HEK293 (cell line): Measurements from ENCODE around the gene TIA1.

ENCODE experiments used
- CTCF ChIA-PET: fragments of 350-600 bp; formaldehyde crosslinking; extraction: SDS; loops from one replicate; lab custom pipeline; 2021; ENCODE audit warnings: antibody characterized with exemption; lab: Yijun Ruan, JAX
- POLR2A ChIA-PET: fragments of 300-600 bp; formaldehyde crosslinking; extraction: SDS; loops from one replicate; lab custom pipeline; 2020; ENCODE audit warnings: antibody characterized with exemption, inconsistent platforms; lab: Yijun Ruan, JAX
- H3K27ac ChIP-seq: fragments of 200-500 bp; sonication (Bioruptor generic); 2 replicates; pipeline ENCODE4 v1.5.1; 2014; ENCODE audit warnings: low read depth, low read length, control low read depth, inconsistent platforms; ENCODE audit errors: extremely low read depth
- H3K36me3 ChIP-seq, 2 experiments: fragments of 200-500 bp in 1 of 2; sonication (Bioruptor generic) in 1 of 2; 1 replicate in 1 of 2; 2 replicates in 1 of 2; pipeline ENCODE4 v1.5.1; 2014 to 2017; ENCODE audit warnings: inconsistent platforms in 2 of 2, low read length in 2 of 2; ENCODE audit not compliant: control insufficient read depth in 2 of 2, insufficient read depth in 1 of 2
- H3K4me1 ChIP-seq: fragments of 200-500 bp; sonication (Bioruptor generic); 2 replicates; pipeline ENCODE4 v1.5.1; 2014; ENCODE audit warnings: mild to moderate bottlenecking, low read length, inconsistent platforms; ENCODE audit not compliant: control insufficient read depth, insufficient read depth
- H3K4me3 ChIP-seq: 2 replicates; pipeline ENCODE4 v1.5.1; 2011; ENCODE audit warnings: low read depth, mild to moderate bottlenecking, control low read depth, low read length, moderate library complexity
- H3K9me3 ChIP-seq: fragments of 200-500 bp; sonication (Bioruptor generic); 2 replicates; pipeline ENCODE4 v1.5.1; 2014; ENCODE audit warnings: low read depth, low read length, inconsistent platforms; ENCODE audit not compliant: control insufficient read depth, insufficient read depth
- KLF9 ChIP-seq: fragments of 450-650 bp; formaldehyde crosslinking; IDR thresholded peaks from 2 replicates; pipeline ENCODE4 v1.5.1; 2016; ENCODE audit warnings: missing biosample characterization, missing genetic modification characterization, low read depth
- OSR2 ChIP-seq: fragments of 450-650 bp; formaldehyde crosslinking; IDR thresholded peaks from 2 replicates; pipeline ENCODE4 v1.5.1; 2016; ENCODE audit warnings: missing biosample characterization, missing genetic modification characterization
- OVOL3 ChIP-seq: fragments of 450-650 bp; formaldehyde crosslinking; IDR thresholded peaks from 2 replicates; pipeline ENCODE4 v1.5.1; 2016; ENCODE audit warnings: missing biosample characterization, missing genetic modification characterization
- SCRT1 ChIP-seq: fragments of 450-650 bp; formaldehyde crosslinking; IDR thresholded peaks from 2 replicates; pipeline ENCODE4 v1.5.1; 2016; ENCODE audit warnings: missing biosample characterization, missing genetic modification characterization, borderline replicate concordance
- ZNF132 ChIP-seq: fragments of 450-650 bp; formaldehyde crosslinking; IDR thresholded peaks from 2 replicates; pipeline ENCODE4 v1.5.1; 2017; ENCODE audit warnings: missing biosample characterization, missing genetic modification characterization, borderline replicate concordance
- ZNF19 ChIP-seq: fragments of 450-650 bp; formaldehyde crosslinking; IDR thresholded peaks from 2 replicates; pipeline ENCODE4; 2016; ENCODE audit warnings: missing biosample characterization, missing genetic modification characterization, low read depth
- ZNF2 ChIP-seq: fragments of 450-650 bp; formaldehyde crosslinking; IDR thresholded peaks from 2 replicates; pipeline ENCODE4 v1.5.1; 2016; ENCODE audit warnings: missing biosample characterization, missing genetic modification characterization
- ZNF23 ChIP-seq: fragments of 450-650 bp; formaldehyde crosslinking; IDR thresholded peaks from 2 replicates; pipeline ENCODE4 v1.5.1; 2016; ENCODE audit warnings: missing biosample characterization, missing genetic modification characterization, borderline replicate concordance
- ZNF341 ChIP-seq: fragments of 450-650 bp; formaldehyde crosslinking; IDR thresholded peaks from 2 replicates; pipeline ENCODE4; 2016; ENCODE audit warnings: low read depth, missing biosample characterization, missing genetic modification characterization
- ZNF394 ChIP-seq: fragments of 450-650 bp; formaldehyde crosslinking; IDR thresholded peaks from 2 replicates; pipeline ENCODE4 v1.5.1; 2016; ENCODE audit warnings: missing biosample characterization, missing genetic modification characterization, mild to moderate bottlenecking, moderate library complexity, borderline replicate concordance
- ZNF555 ChIP-seq: fragments of 450-650 bp; formaldehyde crosslinking; conservative IDR thresholded peaks from 2 replicates; pipeline ENCODE4 v1.5.1; 2017; ENCODE audit warnings: missing biosample characterization, mild to moderate bottlenecking, missing genetic modification characterization, inconsistent platforms
- ZNF600 ChIP-seq: fragments of 450-650 bp; formaldehyde crosslinking; IDR thresholded peaks from 2 replicates; pipeline ENCODE4 v1.5.1; 2016; ENCODE audit warnings: missing biosample characterization, missing genetic modification characterization
- ZNF621 ChIP-seq: fragments of 450-650 bp; formaldehyde crosslinking; IDR thresholded peaks from 2 replicates; pipeline ENCODE4 v1.5.1; 2017; ENCODE audit warnings: missing biosample characterization, missing genetic modification characterization
- ZNF623 ChIP-seq: fragments of 450-650 bp; formaldehyde crosslinking; IDR thresholded peaks from 2 replicates; pipeline ENCODE4 v1.5.1; 2016; ENCODE audit warnings: missing biosample characterization, missing genetic modification characterization
- ZNF785 ChIP-seq: fragments of 450-650 bp; formaldehyde crosslinking; IDR thresholded peaks from 2 replicates; pipeline ENCODE4 v1.5.1; 2016; ENCODE audit warnings: missing biosample characterization, missing genetic modification characterization
- ZNF830 ChIP-seq: fragments of 450-650 bp; IDR thresholded peaks from 2 replicates; pipeline ENCODE4 v1.5.0; 2018; ENCODE audit warnings: missing biosample characterization, missing genetic modification characterization, low read depth, mild to moderate bottlenecking, moderate library complexity
- ZXDB ChIP-seq: fragments of 450-650 bp; formaldehyde crosslinking; IDR thresholded peaks from 2 replicates; pipeline ENCODE4 v1.5.1; 2016; ENCODE audit warnings: missing biosample characterization, missing genetic modification characterization
- TF ChIP-seq, protein P1 (sequence below): fragments of 450-650 bp; formaldehyde crosslinking; IDR thresholded peaks from 2 replicates; pipeline ENCODE4 v1.5.1; 2017; ENCODE audit warnings: missing biosample characterization, missing genetic modification characterization
- TF ChIP-seq, protein P2 (sequence below): fragments of 450-650 bp; formaldehyde crosslinking; IDR thresholded peaks from 2 replicates; pipeline ENCODE4 v1.5.1; 2016; ENCODE audit warnings: missing biosample characterization, missing genetic modification characterization
- TF ChIP-seq, protein P3 (sequence below): fragments of 450-650 bp; formaldehyde crosslinking; optimal IDR thresholded peaks from 2 replicates; pipeline ENCODE3; 2016; ENCODE audit warnings: missing biosample characterization, mild to moderate bottlenecking, missing genetic modification characterization
- TF ChIP-seq, protein P4 (sequence below): fragments of 450-650 bp; formaldehyde crosslinking; IDR thresholded peaks from 2 replicates; pipeline ENCODE4 v1.5.1; 2016; ENCODE audit warnings: missing biosample characterization, missing genetic modification characterization
- TF ChIP-seq, protein P5 (sequence below): fragments of 450-650 bp; formaldehyde crosslinking; conservative IDR thresholded peaks from 2 replicates; pipeline ENCODE4 v1.5.1; 2016; ENCODE audit warnings: low read depth, missing biosample characterization, missing genetic modification characterization
- TF ChIP-seq, protein P6 (sequence below): fragments of 450-650 bp; formaldehyde crosslinking; IDR thresholded peaks from 2 replicates; pipeline ENCODE4 v1.5.1; 2016; ENCODE audit warnings: missing biosample characterization, missing genetic modification characterization

TIA1 gene

DNA sequence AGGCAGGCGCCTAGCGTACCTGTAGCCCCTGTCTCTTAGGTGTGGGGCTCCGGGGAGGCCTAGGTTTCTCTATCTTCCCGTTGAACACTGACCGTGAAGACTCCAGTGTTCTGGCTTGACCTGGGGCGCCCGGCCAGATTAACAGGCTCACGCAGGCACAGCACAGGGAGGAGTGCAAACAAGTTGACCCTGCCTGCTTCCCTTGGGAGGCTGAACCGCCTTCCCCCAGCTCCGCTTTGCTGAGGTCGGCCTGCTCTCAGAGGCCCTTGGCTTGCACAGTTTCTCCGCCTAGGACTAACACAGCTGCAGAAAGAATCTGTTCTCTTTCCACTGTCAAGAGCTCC, 10.1 kb upstream of the TIA1 start (continued):
- TF ChIP-seq ZNF2 (tag by site-specific recombination) (no peak), ZNF132 (tag by site-specific recombination) (no peak), KLF9 (tag by site-specific recombination) (no peak), ZNF600 (tag by site-specific recombination) (0 out of 2 replicates have a peak, but pooled peaks have one; percentile 32), SCRT1 (tag by site-specific recombination) (0 out of 2 replicates have a peak, but pooled peaks have one; percentile 7), ZNF23 (no peak), ZNF785 (tag by site-specific recombination) (no peak), ZNF341 (tag by site-specific recombination) (peak; percentile 86)
- TF ChIP-seq, protein P1, sequence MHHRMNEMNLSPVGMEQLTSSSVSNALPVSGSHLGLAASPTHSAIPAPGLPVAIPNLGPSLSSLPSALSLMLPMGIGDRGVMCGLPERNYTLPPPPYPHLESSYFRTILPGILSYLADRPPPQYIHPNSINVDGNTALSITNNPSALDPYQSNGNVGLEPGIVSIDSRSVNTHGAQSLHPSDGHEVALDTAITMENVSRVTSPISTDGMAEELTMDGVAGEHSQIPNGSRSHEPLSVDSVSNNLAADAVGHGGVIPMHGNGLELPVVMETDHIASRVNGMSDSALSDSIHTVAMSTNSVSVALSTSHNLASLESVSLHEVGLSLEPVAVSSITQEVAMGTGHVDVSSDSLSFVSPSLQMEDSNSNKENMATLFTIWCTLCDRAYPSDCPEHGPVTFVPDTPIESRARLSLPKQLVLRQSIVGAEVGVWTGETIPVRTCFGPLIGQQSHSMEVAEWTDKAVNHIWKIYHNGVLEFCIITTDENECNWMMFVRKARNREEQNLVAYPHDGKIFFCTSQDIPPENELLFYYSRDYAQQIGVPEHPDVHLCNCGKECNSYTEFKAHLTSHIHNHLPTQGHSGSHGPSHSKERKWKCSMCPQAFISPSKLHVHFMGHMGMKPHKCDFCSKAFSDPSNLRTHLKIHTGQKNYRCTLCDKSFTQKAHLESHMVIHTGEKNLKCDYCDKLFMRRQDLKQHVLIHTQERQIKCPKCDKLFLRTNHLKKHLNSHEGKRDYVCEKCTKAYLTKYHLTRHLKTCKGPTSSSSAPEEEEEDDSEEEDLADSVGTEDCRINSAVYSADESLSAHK (tag by site-specific recombination), result no peak

DNA sequence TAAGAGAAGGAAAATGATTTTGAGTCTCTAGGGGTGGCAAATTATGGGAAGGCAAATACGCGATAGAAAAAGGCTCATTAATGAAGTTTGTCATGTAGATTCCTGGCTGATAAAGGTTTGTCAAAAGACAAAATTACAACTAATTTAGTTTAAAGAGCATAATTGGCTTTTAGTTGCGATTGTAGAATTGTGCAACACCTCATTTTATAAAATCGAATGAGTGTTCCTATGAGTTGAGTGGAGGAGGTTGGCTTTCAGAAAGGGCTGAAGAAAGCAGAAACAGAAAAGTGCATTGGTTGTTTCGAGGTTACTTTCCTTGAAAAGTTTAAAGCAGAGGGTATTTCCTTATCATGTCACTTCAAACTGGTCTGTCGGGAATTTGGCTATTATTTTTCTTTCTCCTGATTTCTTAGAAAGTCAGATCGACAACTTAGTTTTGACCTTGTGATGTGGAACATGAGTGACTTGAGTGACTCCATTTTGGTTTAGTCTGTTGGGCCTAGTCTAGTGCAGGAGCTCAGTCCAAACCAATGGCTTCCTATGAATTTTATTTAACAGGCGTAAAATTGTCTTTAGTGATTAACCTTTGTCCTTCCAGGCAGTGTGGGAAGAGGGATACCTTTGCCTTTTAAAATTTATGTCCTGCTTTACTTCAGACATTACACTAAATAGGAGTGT, 7.3 kb upstream of the TIA1 start:
- Histone ChIP-seq H3K36me3 (peaks cover 10 to 13% of the 10 kb centered on the region in 2 experiments; a peak in 2 of 3 replicates), H3K9me3 (no peaks in the 10 kb centered on the region), H3K4me1 (0 out of 2 replicates have a peak, but pooled peaks cover 4% of the 10 kb centered on the region), H3K27ac (no peak overlapping the region), H3K4me3 (no peak overlapping the region)
- POLR2A ChIA-PET, result interaction anchor here (0.7 kb wide), 1 partner anchor 31 kb away, joined by 5 read pairs; no protein-coding TSS in a partner anchor
- CTCF ChIA-PET, result interaction anchor here (0.9 kb wide), 3 partner anchors 46 to 345 kb away, joined by 3 read pairs; no protein-coding TSS in a partner anchor
- TF ChIP-seq ZNF621 (tag by site-specific recombination) (no peak), ZNF555 (tag by site-specific recombination) (no peak), ZNF785 (tag by site-specific recombination) (no peak), OSR2 (no peak), ZXDB (tag by site-specific recombination) (no peak), ZNF623 (tag by site-specific recombination) (no peak), ZNF19 (tag by site-specific recombination) (no peak), OVOL3 (no peak), ZNF830 (tag by site-specific recombination) (no peak), ZNF394 (tag by site-specific recombination) (no peak)
- TF ChIP-seq, protein P2, sequence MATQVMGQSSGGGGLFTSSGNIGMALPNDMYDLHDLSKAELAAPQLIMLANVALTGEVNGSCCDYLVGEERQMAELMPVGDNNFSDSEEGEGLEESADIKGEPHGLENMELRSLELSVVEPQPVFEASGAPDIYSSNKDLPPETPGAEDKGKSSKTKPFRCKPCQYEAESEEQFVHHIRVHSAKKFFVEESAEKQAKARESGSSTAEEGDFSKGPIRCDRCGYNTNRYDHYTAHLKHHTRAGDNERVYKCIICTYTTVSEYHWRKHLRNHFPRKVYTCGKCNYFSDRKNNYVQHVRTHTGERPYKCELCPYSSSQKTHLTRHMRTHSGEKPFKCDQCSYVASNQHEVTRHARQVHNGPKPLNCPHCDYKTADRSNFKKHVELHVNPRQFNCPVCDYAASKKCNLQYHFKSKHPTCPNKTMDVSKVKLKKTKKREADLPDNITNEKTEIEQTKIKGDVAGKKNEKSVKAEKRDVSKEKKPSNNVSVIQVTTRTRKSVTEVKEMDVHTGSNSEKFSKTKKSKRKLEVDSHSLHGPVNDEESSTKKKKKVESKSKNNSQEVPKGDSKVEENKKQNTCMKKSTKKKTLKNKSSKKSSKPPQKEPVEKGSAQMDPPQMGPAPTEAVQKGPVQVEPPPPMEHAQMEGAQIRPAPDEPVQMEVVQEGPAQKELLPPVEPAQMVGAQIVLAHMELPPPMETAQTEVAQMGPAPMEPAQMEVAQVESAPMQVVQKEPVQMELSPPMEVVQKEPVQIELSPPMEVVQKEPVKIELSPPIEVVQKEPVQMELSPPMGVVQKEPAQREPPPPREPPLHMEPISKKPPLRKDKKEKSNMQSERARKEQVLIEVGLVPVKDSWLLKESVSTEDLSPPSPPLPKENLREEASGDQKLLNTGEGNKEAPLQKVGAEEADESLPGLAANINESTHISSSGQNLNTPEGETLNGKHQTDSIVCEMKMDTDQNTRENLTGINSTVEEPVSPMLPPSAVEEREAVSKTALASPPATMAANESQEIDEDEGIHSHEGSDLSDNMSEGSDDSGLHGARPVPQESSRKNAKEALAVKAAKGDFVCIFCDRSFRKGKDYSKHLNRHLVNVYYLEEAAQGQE (tag by site-specific recombination), result no peak
- TF ChIP-seq, protein P3, sequence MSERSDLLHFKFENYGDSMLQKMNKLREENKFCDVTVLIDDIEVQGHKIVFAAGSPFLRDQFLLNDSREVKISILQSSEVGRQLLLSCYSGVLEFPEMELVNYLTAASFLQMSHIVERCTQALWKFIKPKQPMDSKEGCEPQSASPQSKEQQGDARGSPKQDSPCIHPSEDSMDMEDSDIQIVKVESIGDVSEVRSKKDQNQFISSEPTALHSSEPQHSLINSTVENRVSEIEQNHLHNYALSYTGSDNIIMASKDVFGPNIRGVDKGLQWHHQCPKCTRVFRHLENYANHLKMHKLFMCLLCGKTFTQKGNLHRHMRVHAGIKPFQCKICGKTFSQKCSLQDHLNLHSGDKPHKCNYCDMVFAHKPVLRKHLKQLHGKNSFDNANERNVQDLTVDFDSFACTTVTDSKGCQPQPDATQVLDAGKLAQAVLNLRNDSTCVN (tag by site-specific recombination), result no peak
- TF ChIP-seq, protein P4, sequence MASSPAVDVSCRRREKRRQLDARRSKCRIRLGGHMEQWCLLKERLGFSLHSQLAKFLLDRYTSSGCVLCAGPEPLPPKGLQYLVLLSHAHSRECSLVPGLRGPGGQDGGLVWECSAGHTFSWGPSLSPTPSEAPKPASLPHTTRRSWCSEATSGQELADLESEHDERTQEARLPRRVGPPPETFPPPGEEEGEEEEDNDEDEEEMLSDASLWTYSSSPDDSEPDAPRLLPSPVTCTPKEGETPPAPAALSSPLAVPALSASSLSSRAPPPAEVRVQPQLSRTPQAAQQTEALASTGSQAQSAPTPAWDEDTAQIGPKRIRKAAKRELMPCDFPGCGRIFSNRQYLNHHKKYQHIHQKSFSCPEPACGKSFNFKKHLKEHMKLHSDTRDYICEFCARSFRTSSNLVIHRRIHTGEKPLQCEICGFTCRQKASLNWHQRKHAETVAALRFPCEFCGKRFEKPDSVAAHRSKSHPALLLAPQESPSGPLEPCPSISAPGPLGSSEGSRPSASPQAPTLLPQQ (tag by site-specific recombination), result no peak
- TF ChIP-seq, protein P5, sequence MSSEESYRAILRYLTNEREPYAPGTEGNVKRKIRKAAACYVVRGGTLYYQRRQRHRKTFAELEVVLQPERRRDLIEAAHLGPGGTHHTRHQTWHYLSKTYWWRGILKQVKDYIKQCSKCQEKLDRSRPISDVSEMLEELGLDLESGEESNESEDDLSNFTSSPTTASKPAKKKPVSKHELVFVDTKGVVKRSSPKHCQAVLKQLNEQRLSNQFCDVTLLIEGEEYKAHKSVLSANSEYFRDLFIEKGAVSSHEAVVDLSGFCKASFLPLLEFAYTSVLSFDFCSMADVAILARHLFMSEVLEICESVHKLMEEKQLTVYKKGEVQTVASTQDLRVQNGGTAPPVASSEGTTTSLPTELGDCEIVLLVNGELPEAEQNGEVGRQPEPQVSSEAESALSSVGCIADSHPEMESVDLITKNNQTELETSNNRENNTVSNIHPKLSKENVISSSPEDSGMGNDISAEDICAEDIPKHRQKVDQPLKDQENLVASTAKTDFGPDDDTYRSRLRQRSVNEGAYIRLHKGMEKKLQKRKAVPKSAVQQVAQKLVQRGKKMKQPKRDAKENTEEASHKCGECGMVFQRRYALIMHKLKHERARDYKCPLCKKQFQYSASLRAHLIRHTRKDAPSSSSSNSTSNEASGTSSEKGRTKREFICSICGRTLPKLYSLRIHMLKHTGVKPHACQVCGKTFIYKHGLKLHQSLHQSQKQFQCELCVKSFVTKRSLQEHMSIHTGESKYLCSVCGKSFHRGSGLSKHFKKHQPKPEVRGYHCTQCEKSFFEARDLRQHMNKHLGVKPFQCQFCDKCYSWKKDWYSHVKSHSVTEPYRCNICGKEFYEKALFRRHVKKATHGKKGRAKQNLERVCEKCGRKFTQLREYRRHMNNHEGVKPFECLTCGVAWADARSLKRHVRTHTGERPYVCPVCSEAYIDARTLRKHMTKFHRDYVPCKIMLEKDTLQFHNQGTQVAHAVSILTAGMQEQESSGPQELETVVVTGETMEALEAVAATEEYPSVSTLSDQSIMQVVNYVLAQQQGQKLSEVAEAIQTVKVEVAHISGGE (tag by site-specific recombination), result no peak
- TF ChIP-seq, protein P6, sequence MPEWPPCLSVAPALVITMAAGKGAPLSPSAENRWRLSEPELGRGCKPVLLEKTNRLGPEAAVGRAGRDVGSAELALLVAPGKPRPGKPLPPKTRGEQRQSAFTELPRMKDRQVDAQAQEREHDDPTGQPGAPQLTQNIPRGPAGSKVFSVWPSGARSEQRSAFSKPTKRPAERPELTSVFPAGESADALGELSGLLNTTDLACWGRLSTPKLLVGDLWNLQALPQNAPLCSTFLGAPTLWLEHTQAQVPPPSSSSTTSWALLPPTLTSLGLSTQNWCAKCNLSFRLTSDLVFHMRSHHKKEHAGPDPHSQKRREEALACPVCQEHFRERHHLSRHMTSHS (tag by site-specific recombination), result no peak
